ENCODE data around the gene RNU7-1.

DNA sequence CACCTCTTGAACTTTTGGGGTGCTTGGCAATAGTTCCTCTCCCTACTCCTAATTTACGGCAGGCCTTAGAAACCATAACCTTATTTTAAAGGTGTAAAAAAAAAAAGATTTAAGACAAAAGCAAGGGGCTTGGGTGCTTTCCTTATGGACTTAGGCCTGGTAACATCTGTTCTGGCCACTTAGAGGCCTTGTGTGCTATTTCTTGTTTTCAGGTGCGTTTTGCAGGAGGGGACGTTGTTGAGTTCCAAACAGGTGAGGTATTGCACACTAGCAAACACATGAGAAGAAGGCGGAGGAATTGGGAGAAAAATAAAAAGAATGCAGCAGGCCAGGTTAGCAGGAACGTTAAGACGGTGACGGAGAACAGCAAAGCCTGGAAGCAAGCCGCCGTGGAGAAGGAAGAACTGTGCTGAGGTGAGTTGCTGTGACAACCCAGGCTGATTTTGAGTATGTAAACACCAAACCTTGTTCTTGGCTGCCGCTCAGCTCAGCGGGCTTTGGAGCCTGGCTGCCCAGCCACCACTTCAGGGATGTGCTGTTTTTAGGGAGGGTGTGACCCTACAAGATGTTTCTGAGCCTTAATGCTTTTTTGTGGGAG, 44.4 kb downstream of the RNU7-1 start:
- TF ChIP-seq, protein P1, sequence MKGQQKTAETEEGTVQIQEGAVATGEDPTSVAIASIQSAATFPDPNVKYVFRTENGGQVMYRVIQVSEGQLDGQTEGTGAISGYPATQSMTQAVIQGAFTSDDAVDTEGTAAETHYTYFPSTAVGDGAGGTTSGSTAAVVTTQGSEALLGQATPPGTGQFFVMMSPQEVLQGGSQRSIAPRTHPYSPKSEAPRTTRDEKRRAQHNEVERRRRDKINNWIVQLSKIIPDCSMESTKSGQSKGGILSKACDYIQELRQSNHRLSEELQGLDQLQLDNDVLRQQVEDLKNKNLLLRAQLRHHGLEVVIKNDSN (CRISPR knock-in tag; IDR thresholded peaks at IDR 0.05): no peak
- no peak for TF ChIP-seq TEAD4 (CRISPR knock-in tag; IDR thresholded peaks at IDR 0.05)
- TF ChIP-seq, protein P2, sequence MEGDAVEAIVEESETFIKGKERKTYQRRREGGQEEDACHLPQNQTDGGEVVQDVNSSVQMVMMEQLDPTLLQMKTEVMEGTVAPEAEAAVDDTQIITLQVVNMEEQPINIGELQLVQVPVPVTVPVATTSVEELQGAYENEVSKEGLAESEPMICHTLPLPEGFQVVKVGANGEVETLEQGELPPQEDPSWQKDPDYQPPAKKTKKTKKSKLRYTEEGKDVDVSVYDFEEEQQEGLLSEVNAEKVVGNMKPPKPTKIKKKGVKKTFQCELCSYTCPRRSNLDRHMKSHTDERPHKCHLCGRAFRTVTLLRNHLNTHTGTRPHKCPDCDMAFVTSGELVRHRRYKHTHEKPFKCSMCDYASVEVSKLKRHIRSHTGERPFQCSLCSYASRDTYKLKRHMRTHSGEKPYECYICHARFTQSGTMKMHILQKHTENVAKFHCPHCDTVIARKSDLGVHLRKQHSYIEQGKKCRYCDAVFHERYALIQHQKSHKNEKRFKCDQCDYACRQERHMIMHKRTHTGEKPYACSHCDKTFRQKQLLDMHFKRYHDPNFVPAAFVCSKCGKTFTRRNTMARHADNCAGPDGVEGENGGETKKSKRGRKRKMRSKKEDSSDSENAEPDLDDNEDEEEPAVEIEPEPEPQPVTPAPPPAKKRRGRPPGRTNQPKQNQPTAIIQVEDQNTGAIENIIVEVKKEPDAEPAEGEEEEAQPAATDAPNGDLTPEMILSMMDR (IDR thresholded peaks at IDR 0.05): no peak
- TF ChIP-seq, protein P3, sequence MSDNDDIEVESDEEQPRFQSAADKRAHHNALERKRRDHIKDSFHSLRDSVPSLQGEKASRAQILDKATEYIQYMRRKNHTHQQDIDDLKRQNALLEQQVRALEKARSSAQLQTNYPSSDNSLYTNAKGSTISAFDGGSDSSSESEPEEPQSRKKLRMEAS (CRISPR knock-in tag; IDR thresholded peaks at IDR 0.05): no peak
- TF ChIP-seq HMGXB4 (CRISPR knock-in tag; IDR thresholded peaks at IDR 0.05): no peak
- no peak for TF ChIP-seq USF2 (CRISPR knock-in tag; IDR thresholded peaks at IDR 0.05)
- TF ChIP-seq NFE2L1 (CRISPR knock-in tag; IDR thresholded peaks at IDR 0.05): no peak
- TF ChIP-seq CREB1 (CRISPR knock-in tag; IDR thresholded peaks at IDR 0.05): no peak
- TF ChIP-seq ZNF263 (CRISPR knock-in tag; IDR thresholded peaks at IDR 0.05; ENCODE audit: low read depth): no peak
- no peak for TF ChIP-seq ZMAT4 (CRISPR knock-in tag; IDR thresholded peaks at IDR 0.05)

All from WTC11 (cell line).